ENCODE results near the gene PRRC2B.
A peak's percentile ranks its signal among the peaks of the same experiment; 100 is the strongest.

GRCh38 chr9:131349881-131350563 is 43.9 kb upstream of the PRRC2B start:
- TF ChIP-seq POLR2AphosphoS5 (IDR thresholded peaks at IDR 0.05) = peak; percentile 62
- peak; percentile 61 to 93 (median 88) for TF ChIP-seq CTCF (IDR thresholded peaks at IDR 0.05)

All from prostate gland (tissue), 2 donors.